Fibroblast of villous mesenchyme (primary cell): ENCODE results near the gene LGI4. TPM values are rescaled to one million over a fixed set of nuclear protein-coding genes. Genes with fewer than 3 reads are reported as not detected.

Source experiments
- DNase-seq: peaks from one replicate; pipeline ENCODE4 v3.0.0-alpha.2; 2010; ENCODE audit warnings: low read depth
- H3K4me3 ChIP-seq: 2 replicates; pipeline ENCODE4 v1.5.1; 2011; ENCODE audit warnings: low read depth, mild to moderate bottlenecking, low read length
- CTCF ChIP-seq: IDR thresholded peaks from 2 replicates; pipeline ENCODE4 v1.5.1; 2012; ENCODE audit warnings: low read depth, mild to moderate bottlenecking, low read length; ENCODE audit not compliant: insufficient read depth
- total RNA-seq: library from RNA; depleted of rRNA; stranded (reverse); fragments of >200 nt; gene quantifications from 2 replicates; pipeline ENCODE4 v1.2.3, GENCODE V29; 2012

LGI4 gene
- total RNA-seq, 1 donor, result not detected

- no peak for DNase-seq
- no peak overlapping the region for H3K4me3 ChIP-seq
- no peak for TF ChIP-seq CTCF
Measured at GRCh38 chr19:35123573-35123972, 11.3 kb downstream of the LGI4 start.

- no peak overlapping the region for H3K4me3 ChIP-seq
- DNase-seq, result no peak
- TF ChIP-seq CTCF, result no peak
Measured at GRCh38 chr19:35122687-35123551, 11.9 kb downstream of the LGI4 start.

GRCh38 chr19:35120898-35121297 lies 14.0 kb downstream of the LGI4 start:
- H3K4me3 ChIP-seq, result no peak overlapping the region
- no peak for DNase-seq
- no peak for TF ChIP-seq CTCF

GRCh38 chr19:35120492-35120891 lies 14.4 kb downstream of the LGI4 start:
- peak; percentile 62 for DNase-seq
- TF ChIP-seq CTCF, result no peak
- H3K4me3 ChIP-seq, result no peak overlapping the region

GRCh38 chr19:35119578-35120155 lies 15.2 kb downstream of the LGI4 start:
- peak; percentile 52 for DNase-seq
- no peak for TF ChIP-seq CTCF
- no peak overlapping the region for H3K4me3 ChIP-seq

- DNase-seq, result no peak
- TF ChIP-seq CTCF, result no peak
Measured at GRCh38 chr19:35119091-35119490, 15.8 kb downstream of the LGI4 start.

More at GRCh38 chr19:35119091-35119490, 15.8 kb downstream of the LGI4 start:
- no peak overlapping the region for H3K4me3 ChIP-seq
